Measurements from ENCODE around the gene VCAN. TPM values are rescaled to one million over a fixed set of nuclear protein-coding genes. Genes with fewer than 3 reads are reported as not detected.

VCAN gene
- total and polyA plus RNA-seq, 2 of the 4 experiments (the other 2 are of a cell fraction): 45.3 to 158 TPM

DNA sequence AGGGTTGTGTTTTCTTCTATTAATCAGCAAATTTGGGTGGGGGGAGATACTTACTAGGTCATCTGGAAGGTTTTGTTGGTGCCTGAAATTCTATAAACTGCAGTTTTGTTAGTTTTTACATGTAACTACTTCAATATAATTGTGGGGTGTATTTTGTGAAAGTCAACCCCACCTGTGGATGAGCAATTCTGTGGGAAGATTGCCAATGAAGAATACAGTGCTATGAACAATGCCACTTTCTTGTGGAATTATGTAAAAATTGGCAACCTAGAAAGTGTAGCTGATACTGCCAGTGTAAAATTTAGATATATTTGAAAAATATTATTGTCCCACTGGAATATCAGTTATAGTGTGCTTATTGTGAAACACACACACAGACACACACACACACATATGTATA lies 80.7 kb downstream of the VCAN start:
- Histone ChIP-seq H3K4me2 (ENCODE audit: low read depth, low read length) (peak overlapping the region; percentile 67; the same call in 1 of the 2 replicates), H4K20me1 (ENCODE audit: insufficient read depth, low read length) (no peaks in the 10 kb centered on the region), H4K91ac (ENCODE audit: insufficient read depth, low read depth, low read length) (peak overlapping the region; percentile 50; the same call in 1 of the 2 replicates), H3K14ac (replicated peaks; ENCODE audit: low read depth, low read length) (no peak overlapping the region), H3K4me3 (ENCODE audit: insufficient read depth, low read depth, low read length) (no peak overlapping the region), H3K36me3 (ENCODE audit: control insufficient read depth, insufficient read depth, low read length) (peaks cover 14% of the 10 kb centered on the region), H3K9me3 (ENCODE audit: control insufficient read depth, insufficient read depth, low read length) (no peaks in the 10 kb centered on the region), H2BK120ac (ENCODE audit: low read depth, low read length) (peak overlapping the region; percentile 45), H2AFZ (replicated peaks; ENCODE audit: low read length, poor library complexity) (no peak overlapping the region), H2AK9ac (replicated peaks; ENCODE audit: low read depth, low read length, poor library complexity) (no peak overlapping the region), H2BK20ac (ENCODE audit: low read depth, low read length) (peak overlapping the region; percentile 70), H3K56ac (ENCODE audit: extremely low read depth, insufficient read depth, low read length) (no peak overlapping the region), H3K4ac (ENCODE audit: low read depth, low read length) (peak overlapping the region; percentile 49; the same call in 1 of the 2 replicates), H3K79me1 (ENCODE audit: low read depth in 1 of 2, low read length in 2 of 2) (peaks cover 7 to 25% of the 10 kb centered on the region in 2 experiments), H4K5ac (ENCODE audit: low read depth, low read length) (peak overlapping the region; percentile 63; the same call in 1 of the 2 replicates), H4K8ac (ENCODE audit: low read depth in 2 of 2, low read length in 2 of 2) (peak overlapping the region in 1 of 2 experiments; percentile 19; a peak in 2 of 4 replicates), H3K4me1 (ENCODE audit: control insufficient read depth, insufficient read depth, low read length) (peaks cover 21% of the 10 kb centered on the region), H3K27me3 (ENCODE audit: control insufficient read depth, insufficient read depth, low read length) (no peaks in the 10 kb centered on the region), H2BK5ac (ENCODE audit: low read depth, low read length, poor library complexity, severe bottlenecking) (peak overlapping the region; percentile 40), H3K9ac (ENCODE audit: low read depth, low read length) (no peak overlapping the region), H2AK5ac (ENCODE audit: low read depth, low read length) (no peak overlapping the region), H3K9me1 (ENCODE audit: insufficient read depth, low read length) (peaks cover 16% of the 10 kb centered on the region; the same call in 1 of the 2 replicates), H3K27ac (ENCODE audit: insufficient read depth, low read length) (no peak overlapping the region), H3K23ac (ENCODE audit: low read depth, low read length) (no peak overlapping the region), H2BK15ac (ENCODE audit: low read depth, low read length) (0 out of 3 replicates have a peak overlapping the region, but pooled peaks have one; percentile 15), H3K18ac (ENCODE audit: low read depth, low read length) (peak overlapping the region; percentile 91; the same call in 1 of the 2 replicates)
- no TSS peak for BruUV-seq (replicated peaks)
- TF ChIP-seq POLR2A (IDR thresholded peaks at IDR 0.05; ENCODE audit: low read depth, low read length): no peak
- TF ChIP-seq RFX5 (IDR thresholded peaks at IDR 0.05; ENCODE audit: low read depth, low read length): no peak
- no peak for TF ChIP-seq CEBPB (IDR thresholded peaks at IDR 0.05; ENCODE audit: low read depth, low read length)
- TF ChIP-seq, protein P1, sequence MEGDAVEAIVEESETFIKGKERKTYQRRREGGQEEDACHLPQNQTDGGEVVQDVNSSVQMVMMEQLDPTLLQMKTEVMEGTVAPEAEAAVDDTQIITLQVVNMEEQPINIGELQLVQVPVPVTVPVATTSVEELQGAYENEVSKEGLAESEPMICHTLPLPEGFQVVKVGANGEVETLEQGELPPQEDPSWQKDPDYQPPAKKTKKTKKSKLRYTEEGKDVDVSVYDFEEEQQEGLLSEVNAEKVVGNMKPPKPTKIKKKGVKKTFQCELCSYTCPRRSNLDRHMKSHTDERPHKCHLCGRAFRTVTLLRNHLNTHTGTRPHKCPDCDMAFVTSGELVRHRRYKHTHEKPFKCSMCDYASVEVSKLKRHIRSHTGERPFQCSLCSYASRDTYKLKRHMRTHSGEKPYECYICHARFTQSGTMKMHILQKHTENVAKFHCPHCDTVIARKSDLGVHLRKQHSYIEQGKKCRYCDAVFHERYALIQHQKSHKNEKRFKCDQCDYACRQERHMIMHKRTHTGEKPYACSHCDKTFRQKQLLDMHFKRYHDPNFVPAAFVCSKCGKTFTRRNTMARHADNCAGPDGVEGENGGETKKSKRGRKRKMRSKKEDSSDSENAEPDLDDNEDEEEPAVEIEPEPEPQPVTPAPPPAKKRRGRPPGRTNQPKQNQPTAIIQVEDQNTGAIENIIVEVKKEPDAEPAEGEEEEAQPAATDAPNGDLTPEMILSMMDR (conservative IDR thresholded peaks at IDR 0.05; ENCODE audit: low read depth, low read length): no peak
- no peak for TF ChIP-seq FOS (IDR thresholded peaks at IDR 0.05; ENCODE audit: low read depth, low read length)
- no peak for TF ChIP-seq NFE2L2 (IDR thresholded peaks at IDR 0.05; ENCODE audit: low read depth, low read length)
- TF ChIP-seq SMC3 (IDR thresholded peaks at IDR 0.05; ENCODE audit: low read depth, low read length): no peak
- TF ChIP-seq MAFK (IDR thresholded peaks at IDR 0.05; ENCODE audit: low read depth, low read length): no peak
- no peak for TF ChIP-seq MAZ (IDR thresholded peaks at IDR 0.05; ENCODE audit: borderline replicate concordance, low read depth, low read length)
- TF ChIP-seq CHD1 (IDR thresholded peaks at IDR 0.05; ENCODE audit: low read depth, low read length): no peak
- no peak for TF ChIP-seq RAD21 (IDR thresholded peaks at IDR 0.05; ENCODE audit: low read length)
- TF ChIP-seq, protein P2, sequence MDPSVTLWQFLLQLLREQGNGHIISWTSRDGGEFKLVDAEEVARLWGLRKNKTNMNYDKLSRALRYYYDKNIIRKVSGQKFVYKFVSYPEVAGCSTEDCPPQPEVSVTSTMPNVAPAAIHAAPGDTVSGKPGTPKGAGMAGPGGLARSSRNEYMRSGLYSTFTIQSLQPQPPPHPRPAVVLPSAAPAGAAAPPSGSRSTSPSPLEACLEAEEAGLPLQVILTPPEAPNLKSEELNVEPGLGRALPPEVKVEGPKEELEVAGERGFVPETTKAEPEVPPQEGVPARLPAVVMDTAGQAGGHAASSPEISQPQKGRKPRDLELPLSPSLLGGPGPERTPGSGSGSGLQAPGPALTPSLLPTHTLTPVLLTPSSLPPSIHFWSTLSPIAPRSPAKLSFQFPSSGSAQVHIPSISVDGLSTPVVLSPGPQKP (IDR thresholded peaks at IDR 0.05; ENCODE audit: borderline replicate concordance, low read depth, low read length): no peak
- POLR2A ChIA-PET (ENCODE audit: unreplicated experiment): no interaction called here
- CTCF ChIA-PET: interaction anchor here (1.0 to 1.3 kb wide), 2 partner anchors 11 to 79 kb away, joined by 3 to 5 read pairs; no protein-coding TSS in a partner anchor
- DNase-seq: peak; percentile 37
- ATAC-seq (ENCODE audit: low read depth): no peak
- intact Hi-C loops (cut with micrococcal nuclease): no loop called here
- dilution Hi-C loops (cut with HindIII; ENCODE audit: low sequenced_read_pairs, unreplicated experiment): no loop called here
- in situ Hi-C loops (cut with MboI; ENCODE audit: low sequenced_read_pairs): loop anchor here (10.0 to 25.0 kb wide), 2 partner anchors 465 to 907 kb away; partner anchors contain the start of genes TMEM167A and XRCC4

Measured in IMR-90 (cell line).